Esophagus squamous epithelium (tissue), 4 donors: ENCODE data around the gene CDKAL1.

Experiments
- CTCF ChIP-seq, 6 experiments: fragments of 450-650 bp in 4 of 6; fragments of 200-600 bp in 2 of 6; sonication (generic) in 2 of 6; IDR thresholded peaks; one replicate each; pipeline ENCODE4 v1.5.1; 2016 to 2019; ENCODE audit warnings: antibody characterized with exemption in 6 of 6, mild to moderate bottlenecking in 4 of 6, moderate library complexity in 4 of 6
- POLR2A ChIP-seq, 4 donors: fragments of 450-650 bp; IDR thresholded peaks; one replicate each; pipeline ENCODE4 v1.6.1; 2017; ENCODE audit warnings: antibody characterized with exemption in 4 of 4, mild to moderate bottlenecking in 4 of 4, moderate library complexity in 3 of 4

- TF ChIP-seq POLR2A (IDR thresholded peaks at IDR 0.05) (no peak), CTCF (IDR thresholded peaks at IDR 0.05) (no peak)
These were observed 266.4 kb downstream of the CDKAL1 start for GRCh38 chr6:20800653-20801052.
